Measurements from ENCODE around the gene PDCD10.

The PDCD10 gene

GRCh38 chr3:167679526-167679925, 55.2 kb downstream of the PDCD10 start:
- DNase-seq (ENCODE audit: low spot score) = no peak

- no peak for DNase-seq (ENCODE audit: low spot score)
Measured at GRCh38 chr3:167675848-167676247, 58.8 kb downstream of the PDCD10 start.

GRCh38 chr3:167673221-167673620, 61.5 kb downstream of the PDCD10 start:
- DNase-seq (ENCODE audit: low spot score) = no peak

GRCh38 chr3:167671878-167672427, 62.7 kb downstream of the PDCD10 start:
- no peak for DNase-seq (ENCODE audit: low spot score)

- no peak for DNase-seq (ENCODE audit: low spot score)
Measured at GRCh38 chr3:167669699-167670098, 65.0 kb downstream of the PDCD10 start.

- DNase-seq (ENCODE audit: low spot score) = no peak
Measured at GRCh38 chr3:167668651-167669050, 66.0 kb downstream of the PDCD10 start.

DNA sequence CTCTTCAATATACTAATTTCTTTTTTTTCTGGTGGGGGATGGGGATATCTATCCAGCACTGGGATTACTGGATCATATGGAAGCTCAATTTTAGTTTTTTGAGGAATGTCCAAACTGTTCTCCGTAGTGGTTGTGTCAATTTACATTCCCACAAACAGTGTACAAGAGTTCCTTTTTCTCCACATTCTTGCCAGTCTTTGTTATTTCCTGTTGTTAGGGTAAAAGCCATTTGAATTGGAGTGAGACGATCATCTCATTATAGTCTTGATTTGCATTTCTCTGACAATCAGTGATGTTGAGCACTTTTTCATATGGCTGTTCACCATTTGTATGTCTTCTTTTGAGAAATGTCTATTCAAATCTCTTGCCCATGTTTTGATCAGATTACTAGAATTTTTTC, 68.1 kb downstream of the PDCD10 start:
- no peak for DNase-seq (ENCODE audit: low spot score)

GRCh38 chr3:167662919-167663400, 71.7 kb downstream of the PDCD10 start:
- DNase-seq (ENCODE audit: low spot score) = no peak

GRCh38 chr3:167657684-167658225, 76.9 kb downstream of the PDCD10 start:
- no peak for DNase-seq (ENCODE audit: low spot score)

DNA sequence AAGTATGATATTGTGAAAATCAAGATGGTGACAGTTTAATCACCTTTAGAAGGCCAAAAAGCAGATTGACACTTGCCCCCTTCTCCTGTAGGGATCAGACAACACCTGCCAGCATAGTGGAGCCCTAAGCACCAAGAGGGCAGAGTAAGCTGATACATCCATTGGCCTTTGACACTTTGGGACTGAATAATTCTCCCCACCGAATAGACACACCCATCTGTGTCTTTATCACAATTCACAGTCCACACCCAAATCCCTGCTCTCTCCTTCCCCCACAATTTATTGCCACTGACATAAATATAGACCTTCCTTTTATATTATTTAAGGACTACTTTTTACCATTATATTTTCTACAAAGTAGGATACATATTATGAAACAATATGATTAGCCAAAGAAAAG, 77.9 kb downstream of the PDCD10 start:
- no peak for DNase-seq (ENCODE audit: low spot score)

DNA sequence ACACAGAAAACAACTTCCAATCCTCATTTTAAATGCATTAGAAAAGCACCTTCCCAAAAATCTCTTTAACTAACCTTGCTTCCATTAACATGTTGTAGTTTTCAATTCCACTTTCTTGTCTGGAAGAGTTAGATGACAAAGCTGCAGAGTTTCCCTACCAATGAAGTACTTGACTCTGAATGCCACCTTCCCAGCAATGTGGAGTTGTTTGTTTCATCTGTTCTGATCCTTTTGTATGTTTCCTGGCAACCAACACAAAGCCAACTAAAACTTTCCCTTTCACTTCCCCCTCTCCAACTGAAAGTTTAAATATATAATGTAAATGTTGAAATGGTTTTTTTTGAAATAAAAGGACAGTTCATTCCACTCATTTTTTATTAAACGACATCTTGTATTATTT, 80.9 kb downstream of the PDCD10 start, which contains the start of gene WDR49:
WDR49 (minus strand) TSS at position 183 of the 400 bp plus-strand sequence. CDS start 517 bp downstream, outside the sequence.
- peak; percentile 3 for DNase-seq (ENCODE audit: low spot score)

GRCh38 chr3:167653155-167653554, 81.5 kb downstream of the PDCD10 start:
- DNase-seq (ENCODE audit: low spot score) = no peak

GRCh38 chr3:167651826-167652225, 82.9 kb downstream of the PDCD10 start:
- DNase-seq (ENCODE audit: low spot score) = no peak

DNA sequence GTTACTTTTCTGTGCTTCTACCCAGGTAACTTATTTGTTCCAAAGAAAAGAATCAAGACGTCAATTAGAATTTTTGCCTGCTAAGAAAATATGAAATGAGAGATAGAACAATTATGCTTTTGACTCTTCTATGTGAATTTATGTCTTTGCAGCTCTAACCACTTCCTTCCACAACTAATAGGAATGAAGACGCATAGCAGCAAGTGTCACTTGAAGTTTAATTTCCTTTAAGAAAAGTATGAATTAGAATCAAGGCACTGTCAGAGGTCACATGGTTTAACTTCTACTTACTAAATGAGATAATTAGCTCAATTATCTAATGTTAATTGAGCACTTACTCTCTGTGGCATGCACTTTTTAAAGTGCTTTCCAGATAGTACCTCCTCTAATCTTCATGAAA, 84.2 kb downstream of the PDCD10 start:
- DNase-seq (ENCODE audit: low spot score) = no peak

DNA sequence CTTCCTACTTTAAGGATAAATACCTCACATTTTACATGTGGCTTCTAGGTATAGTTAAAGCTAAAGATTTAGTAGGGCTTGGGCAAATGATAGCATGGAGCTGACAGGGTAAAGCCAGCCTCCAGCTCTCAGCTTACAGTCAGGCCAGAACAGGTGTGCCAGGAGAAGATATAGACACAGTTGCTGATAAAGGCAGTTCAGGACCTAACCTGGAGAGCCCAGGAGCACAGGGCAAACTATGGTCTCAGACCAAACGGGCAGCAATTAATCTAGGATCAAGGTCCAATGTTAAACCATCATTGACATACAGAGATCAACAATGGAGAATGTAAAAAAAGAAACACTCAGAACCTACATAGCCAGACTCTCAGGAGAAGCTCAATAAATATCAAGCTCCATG, 84.9 kb downstream of the PDCD10 start:
- no peak for DNase-seq (ENCODE audit: low spot score)

DNA sequence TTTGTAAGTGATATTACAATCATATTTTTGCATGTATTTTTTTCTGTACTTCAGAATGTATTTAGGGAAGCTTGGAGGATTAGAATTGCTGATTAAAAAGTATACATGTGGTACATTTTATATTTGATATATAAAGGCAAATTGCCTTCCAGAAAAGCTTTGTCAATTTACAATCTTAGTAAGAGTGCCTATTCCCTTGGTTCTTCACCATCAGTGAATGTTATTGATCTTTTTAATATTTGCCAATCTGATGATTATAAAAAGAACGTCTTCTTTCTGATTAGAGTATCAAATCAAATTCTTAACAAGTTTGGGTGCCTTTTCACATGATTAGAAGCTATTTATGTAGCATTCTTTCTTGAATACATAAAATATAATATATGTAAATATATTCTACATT, 90.1 kb downstream of the PDCD10 start:
- no peak for DNase-seq (ENCODE audit: low spot score)

All from cerebellar cortex (tissue), 1 donor.